HG03558 (cell line): ENCODE results near the gene OMP.

Experiments
- ATAC-seq: cut with Tn5 transposase; IDR thresholded peaks from one replicate; pipeline ENCODE4 v1.9.1; 2021; ENCODE audit warnings: moderate number of reproducible peaks; ENCODE audit not compliant: unreplicated experiment; ENCODE audit errors: extremely low read depth

The OMP gene

GRCh38 chr11:77149716-77150392, 47.2 kb downstream of the OMP start:
- no peak for ATAC-seq

- ATAC-seq: no peak
Measured at GRCh38 chr11:77150836-77151235, 48.2 kb downstream of the OMP start.

- no peak for ATAC-seq
Measured at GRCh38 chr11:77151804-77152509, 49.3 kb downstream of the OMP start.

- no peak for ATAC-seq
Measured at GRCh38 chr11:77152846-77153245, 50.2 kb downstream of the OMP start.
